PC-9 (cell line): ENCODE data around the gene RPL15.

ENCODE experiments used
- EZH2 ChIP-seq: fragments of 200-600 bp; sonication (generic); IDR thresholded peaks from 2 replicates; pipeline ENCODE4 v1.8.0; 2017; ENCODE audit warnings: antibody characterized with exemption, low read depth
- TF ChIP-seq, protein P1 (sequence below): fragments of 200-600 bp; sonication (generic); conservative IDR thresholded peaks from 2 replicates; pipeline ENCODE4 v1.6.1; 2017; ENCODE audit warnings: mixed run types, antibody characterized with exemption, mild to moderate bottlenecking, moderate library complexity

GRCh38 chr3:23916886-23917678 is at the start of gene RPL15, which contains the start of gene NKIRAS1:
- TF ChIP-seq, protein P1, sequence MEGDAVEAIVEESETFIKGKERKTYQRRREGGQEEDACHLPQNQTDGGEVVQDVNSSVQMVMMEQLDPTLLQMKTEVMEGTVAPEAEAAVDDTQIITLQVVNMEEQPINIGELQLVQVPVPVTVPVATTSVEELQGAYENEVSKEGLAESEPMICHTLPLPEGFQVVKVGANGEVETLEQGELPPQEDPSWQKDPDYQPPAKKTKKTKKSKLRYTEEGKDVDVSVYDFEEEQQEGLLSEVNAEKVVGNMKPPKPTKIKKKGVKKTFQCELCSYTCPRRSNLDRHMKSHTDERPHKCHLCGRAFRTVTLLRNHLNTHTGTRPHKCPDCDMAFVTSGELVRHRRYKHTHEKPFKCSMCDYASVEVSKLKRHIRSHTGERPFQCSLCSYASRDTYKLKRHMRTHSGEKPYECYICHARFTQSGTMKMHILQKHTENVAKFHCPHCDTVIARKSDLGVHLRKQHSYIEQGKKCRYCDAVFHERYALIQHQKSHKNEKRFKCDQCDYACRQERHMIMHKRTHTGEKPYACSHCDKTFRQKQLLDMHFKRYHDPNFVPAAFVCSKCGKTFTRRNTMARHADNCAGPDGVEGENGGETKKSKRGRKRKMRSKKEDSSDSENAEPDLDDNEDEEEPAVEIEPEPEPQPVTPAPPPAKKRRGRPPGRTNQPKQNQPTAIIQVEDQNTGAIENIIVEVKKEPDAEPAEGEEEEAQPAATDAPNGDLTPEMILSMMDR, result peak; percentile 61
- no peak for TF ChIP-seq EZH2
